PC-9 (cell line): ENCODE measurements around the gene VTA1. TPM values are rescaled to one million over a fixed set of nuclear protein-coding genes. Genes with fewer than 3 reads are reported as not detected.

Experiments used
- BruUV-seq: library from RNA; stranded (reverse); fragments of 400-500 nt; replicated peaks from 2 replicates; lab custom pipeline; 2021; lab: Mats Ljungman, UMichigan
- CTCF ChIA-PET: fragments of 300-600 bp; sonication (Branson Sonifier 250); formaldehyde crosslinking; loops from one replicate; lab custom pipeline; 2022; ENCODE audit warnings: antibody characterized with exemption; lab: Charles Lee
- POLR2A ChIA-PET: fragments of 300-600 bp; sonication (Branson Sonifier 250); formaldehyde crosslinking; loops from one replicate; lab custom pipeline; 2022; ENCODE audit warnings: antibody characterized with exemption; ENCODE audit not compliant: unreplicated experiment; lab: Charles Lee
- DNase-seq, 2 experiments: peaks; one replicate each; pipeline versions ENCODE4 v3.0.0 to v3.0.0-alpha.2; 2015 to 2022; ENCODE audit warnings: mixed read lengths in 1 of 2
- H2AFZ ChIP-seq: fragments of 200-600 bp; sonication (generic); 2 replicates; pipeline ENCODE4 v1.8.1; 2017; ENCODE audit warnings: antibody characterized with exemption
- H3F3A ChIP-seq: fragments of 200-600 bp; sonication (generic); 2 replicates; pipeline ENCODE4 v1.8.1; 2017; ENCODE audit warnings: antibody characterized with exemption, mild to moderate bottlenecking, low read depth; ENCODE audit not compliant: insufficient read depth
- H3K27ac ChIP-seq: fragments of 200-600 bp; sonication (generic); 2 replicates; pipeline ENCODE4 v1.6.1; 2016; ENCODE audit warnings: mixed run types
- H3K27me3 ChIP-seq: fragments of 200-600 bp; sonication (generic); 2 replicates; pipeline ENCODE4 v1.6.1; 2016; ENCODE audit warnings: low read depth, mixed run types; ENCODE audit not compliant: insufficient read depth
- H3K36me3 ChIP-seq: fragments of 200-600 bp; sonication (generic); 2 replicates; pipeline ENCODE4 v1.6.1; 2016; ENCODE audit warnings: low read depth, mixed run types
- H3K4me1 ChIP-seq: fragments of 200-600 bp; sonication (generic); replicated peaks from 2 replicates; pipeline ENCODE4 v1.6.1; 2016; ENCODE audit warnings: mixed run types; ENCODE audit not compliant: insufficient read depth
- H3K4me2 ChIP-seq: fragments of 200-600 bp; sonication (generic); 2 replicates; pipeline ENCODE4 v1.6.1; 2017; ENCODE audit warnings: mixed run types
- H3K4me3 ChIP-seq: fragments of 200-600 bp; sonication (generic); 2 replicates; pipeline ENCODE4 v1.6.1; 2016; ENCODE audit warnings: mixed run types
- H3K79me2 ChIP-seq: fragments of 200-600 bp; sonication (generic); 2 replicates; pipeline ENCODE4 v1.6.1; 2017; ENCODE audit warnings: low read depth, mixed run types
- H3K9me2 ChIP-seq: fragments of 200-600 bp; sonication (generic); 2 replicates; pipeline ENCODE4 v1.8.1; 2017; ENCODE audit warnings: mild to moderate bottlenecking; ENCODE audit not compliant: insufficient read depth
- H3K9me3 ChIP-seq: fragments of 200-600 bp; sonication (generic); 2 replicates; pipeline ENCODE4 v1.8.1; 2016; ENCODE audit warnings: low read depth; ENCODE audit not compliant: insufficient read depth
- H4K20me1 ChIP-seq: fragments of 200-600 bp; sonication (generic); 2 replicates; pipeline ENCODE4 v1.8.1; 2017; ENCODE audit not compliant: insufficient read depth
- EZH2 ChIP-seq: fragments of 200-600 bp; sonication (generic); IDR thresholded peaks from 2 replicates; pipeline ENCODE4 v1.8.0; 2017; ENCODE audit warnings: antibody characterized with exemption, low read depth
- intact Hi-C: fragments of 100-400 bp; cut with micrococcal nuclease; formaldehyde crosslinking; loops from one replicate; pipeline ENCODE4 v1.10.0; 2022; ENCODE audit not compliant: unreplicated experiment
- total RNA-seq: library from RNA; stranded (reverse); gene quantifications from 2 replicates; pipeline ENCODE4 v1.2.3, GENCODE V29; 2021
- TF ChIP-seq, protein P1 (sequence below): fragments of 200-600 bp; sonication (generic); conservative IDR thresholded peaks from 2 replicates; pipeline ENCODE4 v1.6.1; 2017; ENCODE audit warnings: mixed run types, antibody characterized with exemption, mild to moderate bottlenecking, moderate library complexity

Gene VTA1
- total RNA-seq, 1 experiment from 2014 or later, result 52.0 TPM

DNA sequence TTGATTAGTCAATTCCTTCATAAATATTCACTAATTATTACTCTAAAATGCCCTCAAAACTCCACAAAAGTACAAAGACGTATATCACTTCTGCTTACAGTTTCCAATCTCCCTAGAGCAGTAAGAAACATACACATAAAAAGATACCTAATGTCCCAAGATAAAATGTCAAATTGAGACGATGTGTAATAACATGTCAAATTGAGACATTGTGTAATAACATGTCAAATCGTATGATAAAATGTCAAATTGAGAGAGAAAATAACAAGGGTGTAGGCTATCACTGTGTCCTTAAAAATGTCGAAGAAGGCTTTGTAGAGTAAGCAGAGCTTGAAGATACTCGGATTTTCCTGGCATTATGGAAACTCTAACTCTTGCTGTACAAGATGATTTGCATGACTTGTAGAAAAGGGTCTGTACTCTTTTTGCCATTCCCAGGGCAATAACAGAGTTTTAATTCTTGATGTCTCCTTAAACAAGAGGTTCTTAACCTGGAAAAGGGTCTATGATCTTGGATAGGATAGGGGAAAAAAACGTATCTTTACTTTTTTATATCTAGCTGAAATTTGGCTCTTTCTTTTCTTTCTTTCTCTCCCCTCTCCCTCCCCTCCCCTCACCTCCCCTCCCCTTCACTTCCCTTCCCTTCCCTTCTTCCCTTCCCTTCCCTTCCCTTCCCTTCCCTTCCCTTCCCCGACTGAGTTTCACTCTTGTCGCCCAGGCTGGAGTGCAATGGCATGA, 87.1 kb downstream of the VTA1 start:
- Histone ChIP-seq H3F3A (no peaks in the 10 kb centered on the region), H3K36me3 (no peaks in the 10 kb centered on the region), H3K4me2 (no peak overlapping the region), H3K27me3 (no peaks in the 10 kb centered on the region), H3K4me1 (no peaks in the 10 kb centered on the region), H3K9me2 (no peaks in the 10 kb centered on the region; the same call in 1 of the 2 replicates), H3K27ac (no peak overlapping the region), H2AFZ (no peak overlapping the region), H3K4me3 (no peak overlapping the region), H4K20me1 (no peaks in the 10 kb centered on the region), H3K9me3 (0 out of 2 replicates have a peak, but pooled peaks cover 3% of the 10 kb centered on the region), H3K79me2 (no peaks in the 10 kb centered on the region)
- ChIA-PET POLR2A (no interaction called here), CTCF (no interaction called here)
- no peak for DNase-seq
- BruUV-seq, result no TSS peak
- intact Hi-C loops, result no loop called here
- TF ChIP-seq EZH2, result no peak
- TF ChIP-seq, protein P1, sequence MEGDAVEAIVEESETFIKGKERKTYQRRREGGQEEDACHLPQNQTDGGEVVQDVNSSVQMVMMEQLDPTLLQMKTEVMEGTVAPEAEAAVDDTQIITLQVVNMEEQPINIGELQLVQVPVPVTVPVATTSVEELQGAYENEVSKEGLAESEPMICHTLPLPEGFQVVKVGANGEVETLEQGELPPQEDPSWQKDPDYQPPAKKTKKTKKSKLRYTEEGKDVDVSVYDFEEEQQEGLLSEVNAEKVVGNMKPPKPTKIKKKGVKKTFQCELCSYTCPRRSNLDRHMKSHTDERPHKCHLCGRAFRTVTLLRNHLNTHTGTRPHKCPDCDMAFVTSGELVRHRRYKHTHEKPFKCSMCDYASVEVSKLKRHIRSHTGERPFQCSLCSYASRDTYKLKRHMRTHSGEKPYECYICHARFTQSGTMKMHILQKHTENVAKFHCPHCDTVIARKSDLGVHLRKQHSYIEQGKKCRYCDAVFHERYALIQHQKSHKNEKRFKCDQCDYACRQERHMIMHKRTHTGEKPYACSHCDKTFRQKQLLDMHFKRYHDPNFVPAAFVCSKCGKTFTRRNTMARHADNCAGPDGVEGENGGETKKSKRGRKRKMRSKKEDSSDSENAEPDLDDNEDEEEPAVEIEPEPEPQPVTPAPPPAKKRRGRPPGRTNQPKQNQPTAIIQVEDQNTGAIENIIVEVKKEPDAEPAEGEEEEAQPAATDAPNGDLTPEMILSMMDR, result no peak

DNA sequence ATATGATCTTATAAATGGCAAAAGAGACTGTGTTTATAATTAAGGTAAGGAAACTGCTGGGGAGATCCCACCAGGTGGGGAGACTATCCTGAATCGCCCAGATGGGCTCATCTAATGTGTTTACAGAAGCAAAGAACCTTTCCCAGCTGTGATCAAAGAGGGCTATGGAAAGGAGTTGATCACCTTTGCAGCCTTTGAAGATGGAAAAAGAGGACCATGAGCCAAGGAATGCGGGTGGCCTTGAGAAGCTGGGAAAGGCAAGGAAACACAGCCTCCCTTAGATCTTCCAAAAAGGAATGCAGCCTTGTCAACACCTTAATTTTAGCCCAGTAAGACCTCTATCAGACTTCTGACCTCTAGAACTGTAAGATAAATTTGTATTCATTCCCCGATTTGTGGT, 88.2 kb downstream of the VTA1 start:
- DNase-seq, result no peak
- BruUV-seq, result no TSS peak
- Histone ChIP-seq H3K9me3 (0 out of 2 replicates have a peak, but pooled peaks cover 3% of the 10 kb centered on the region), H3K36me3 (no peaks in the 10 kb centered on the region), H3K79me2 (no peaks in the 10 kb centered on the region), H3K27me3 (no peaks in the 10 kb centered on the region), H2AFZ (no peak overlapping the region), H3F3A (no peaks in the 10 kb centered on the region), H3K4me3 (no peak overlapping the region), H4K20me1 (no peaks in the 10 kb centered on the region), H3K9me2 (no peaks in the 10 kb centered on the region; the same call in 1 of the 2 replicates), H3K4me1 (no peaks in the 10 kb centered on the region), H3K4me2 (no peak overlapping the region), H3K27ac (no peak overlapping the region)
- TF ChIP-seq EZH2, result no peak
- TF ChIP-seq, protein P1, result no peak
- intact Hi-C loops, result no loop called here
- ChIA-PET CTCF (no interaction called here), POLR2A (no interaction called here)

DNA sequence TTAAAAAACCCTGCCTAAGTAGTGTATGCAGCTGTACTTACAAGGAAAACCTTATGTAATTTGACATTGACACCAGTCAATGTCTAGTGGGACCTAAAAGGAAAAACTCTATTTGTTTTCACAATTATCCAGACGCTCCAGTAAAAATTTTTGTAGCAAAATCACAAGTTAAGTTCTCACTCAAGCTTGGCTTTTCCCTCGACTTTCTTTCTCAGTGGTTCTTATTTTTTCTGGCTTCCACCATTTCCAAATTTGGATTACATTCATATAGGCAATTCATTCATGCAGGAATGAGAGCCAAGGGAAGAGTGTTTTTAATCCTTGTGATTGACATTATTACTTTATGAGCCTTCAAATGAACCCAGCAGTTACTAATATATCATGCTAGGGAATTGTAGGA, 88.7 kb downstream of the VTA1 start:
- no TSS peak for BruUV-seq
- CTCF ChIA-PET, result no interaction called here
- intact Hi-C loops, result no loop called here

More for the DNA sequence above, 88.7 kb downstream of the VTA1 start:
- TF ChIP-seq, protein P1, result no peak
- TF ChIP-seq EZH2, result no peak
- H3K4me3 ChIP-seq, result no peak overlapping the region
- H3K27me3 ChIP-seq, result no peaks in the 10 kb centered on the region
- H3K36me3 ChIP-seq, result no peaks in the 10 kb centered on the region
- no peaks in the 10 kb centered on the region; the same call in 1 of the 2 replicates for H3K9me2 ChIP-seq
- H4K20me1 ChIP-seq, result no peaks in the 10 kb centered on the region
- H3K4me2 ChIP-seq, result no peak overlapping the region
- no peaks in the 10 kb centered on the region for H3K79me2 ChIP-seq
- no peak overlapping the region for H2AFZ ChIP-seq
- POLR2A ChIA-PET, result no interaction called here
- H3K9me3 ChIP-seq, result 0 out of 2 replicates have a peak, but pooled peaks cover 3% of the 10 kb centered on the region
- no peak overlapping the region for H3K27ac ChIP-seq
- DNase-seq, result no peak
- no peaks in the 10 kb centered on the region for H3F3A ChIP-seq
- H3K4me1 ChIP-seq, result no peaks in the 10 kb centered on the region
